GM19455 (cell line): Measurements from ENCODE around the gene ZNF345.
A peak's percentile ranks its signal among the peaks of the same experiment; 100 is the strongest.

Experiments used
- ATAC-seq: cut with Tn5 transposase; IDR thresholded peaks from one replicate; pipeline ENCODE4 v1.9.1; 2021; ENCODE audit not compliant: unreplicated experiment

Gene ZNF345

DNA sequence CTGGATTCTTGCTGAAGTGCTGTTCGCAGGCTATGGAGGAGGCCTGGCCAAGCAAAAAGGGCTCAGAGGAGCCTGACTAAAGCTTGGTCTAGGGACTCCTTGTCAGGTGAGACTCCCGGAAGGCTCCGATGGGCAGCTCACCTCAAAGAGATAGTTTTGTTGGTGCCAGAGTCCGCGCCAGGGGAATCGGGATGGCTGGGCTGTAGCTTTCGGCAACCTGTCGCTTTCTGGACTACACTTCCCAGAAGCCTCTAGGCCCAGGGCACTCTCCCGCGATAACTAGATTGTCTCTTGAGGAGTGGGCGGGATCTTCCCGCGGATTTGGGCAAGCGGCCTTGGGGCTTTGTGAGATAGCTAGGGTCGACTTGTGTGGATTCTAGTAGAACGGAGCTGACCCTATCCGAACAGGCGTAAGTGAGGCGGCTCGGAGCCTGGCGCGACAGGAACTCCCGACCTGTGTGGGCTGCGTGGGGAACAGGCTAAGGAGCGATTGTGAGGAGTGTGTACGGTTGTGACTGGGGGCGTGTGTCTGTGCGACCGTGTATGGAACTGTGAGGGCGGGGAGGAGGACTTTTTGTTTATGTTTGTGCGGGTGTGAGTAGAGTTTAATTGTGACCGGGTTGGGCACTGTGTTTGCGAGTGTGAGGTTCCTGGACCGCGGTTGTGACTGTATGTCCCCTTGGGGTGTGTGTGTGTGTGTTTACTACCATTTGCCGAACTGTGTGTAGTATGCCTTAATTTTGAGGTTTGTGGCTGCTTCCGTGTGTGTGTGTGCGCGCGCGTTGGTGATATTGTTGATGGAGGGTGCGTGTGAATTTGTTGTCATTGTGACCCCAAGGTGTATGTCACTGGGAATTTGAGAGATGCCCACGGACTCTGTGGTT lies at the start of gene ZNF345:
Gene ZNF345, plus strand, starts transcription at position 318 of the 884 bp plus-strand sequence. CDS start 25,955 bp downstream, outside the sequence.
- ATAC-seq = peak; percentile 70

DNA sequence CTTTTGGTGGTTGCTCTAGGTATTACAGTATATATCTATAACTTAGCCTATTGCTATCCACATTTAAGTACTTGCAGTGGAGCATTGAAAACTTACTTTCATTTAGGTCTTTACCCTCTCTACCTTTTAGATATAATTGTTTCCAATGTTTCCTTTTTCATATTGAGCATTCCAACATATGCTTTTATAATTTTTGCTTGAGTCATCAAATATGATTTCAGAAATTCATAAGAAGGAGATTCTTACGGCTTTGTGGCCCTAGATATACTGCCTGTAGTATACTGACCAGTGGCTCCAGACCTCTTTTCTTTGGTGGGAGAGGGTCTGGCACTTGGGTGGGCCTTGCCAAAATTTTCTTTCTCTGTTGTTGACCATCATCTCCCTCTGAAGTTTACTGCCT lies 45.3 kb upstream of the ZNF345 start:
- ATAC-seq = no peak

GRCh38 chr19:36807029-36807428 lies 43.6 kb upstream of the ZNF345 start:
- no peak for ATAC-seq

DNA sequence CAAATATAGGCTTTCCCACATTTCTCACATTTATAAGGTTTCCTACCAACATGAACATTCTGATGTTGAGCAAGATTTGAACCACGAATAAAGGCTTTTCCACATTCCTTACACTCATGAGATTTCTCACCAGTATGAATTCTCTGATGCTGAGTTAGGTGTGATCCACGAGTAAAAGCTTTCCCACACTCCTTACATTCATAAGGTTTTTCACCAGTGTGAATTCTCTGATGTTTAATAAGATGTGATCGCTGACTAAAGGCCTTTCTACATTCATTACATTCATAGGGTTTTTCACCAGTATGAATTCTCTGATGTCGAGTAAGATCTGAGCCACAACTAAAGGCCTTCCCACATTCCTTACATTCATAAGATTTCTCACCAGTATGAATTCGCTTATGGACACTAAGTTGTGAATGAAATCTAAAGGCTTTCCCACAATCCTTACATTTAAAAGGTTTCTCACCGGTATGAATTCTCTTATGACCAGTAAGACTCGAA lies 31.5 kb upstream of the ZNF345 start:
- ATAC-seq = no peak

DNA sequence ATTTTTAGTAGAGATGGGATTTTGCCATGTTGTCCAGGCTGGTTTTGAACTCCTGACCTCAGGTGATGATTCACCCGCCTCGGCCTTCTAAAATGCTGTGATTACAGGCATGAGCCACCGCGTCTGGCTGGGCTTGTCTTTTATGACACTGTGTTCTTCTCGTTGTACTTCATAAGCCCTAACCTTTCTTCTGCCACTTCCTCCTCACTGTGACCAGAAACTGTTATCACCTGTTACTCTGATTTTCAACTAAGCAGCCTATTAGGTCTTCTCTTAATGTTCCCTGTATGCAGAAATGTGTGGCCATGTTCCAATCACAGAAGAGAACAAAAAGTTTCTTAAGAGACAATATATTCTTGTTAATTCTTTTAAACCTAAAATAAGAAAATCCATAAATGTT lies 28.9 kb upstream of the ZNF345 start:
- no peak for ATAC-seq

DNA sequence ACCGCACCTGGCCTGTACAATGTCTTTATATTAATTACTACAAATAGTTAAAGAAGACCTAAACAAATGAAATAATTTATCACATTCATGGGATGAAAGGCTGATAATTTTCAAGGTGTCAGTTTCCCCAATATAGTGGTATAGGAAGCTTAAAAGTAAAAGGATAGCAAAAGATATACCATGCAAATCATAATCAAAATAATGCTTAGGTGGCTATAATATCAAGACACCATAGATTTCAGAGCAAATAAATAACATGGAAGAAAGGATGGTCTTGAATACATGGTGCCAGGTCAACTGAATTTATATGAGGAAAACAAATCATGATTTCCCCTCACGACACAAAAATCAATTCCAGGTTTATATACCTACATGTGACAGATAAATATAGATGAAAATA lies 17.2 kb upstream of the ZNF345 start:
- ATAC-seq = no peak

DNA sequence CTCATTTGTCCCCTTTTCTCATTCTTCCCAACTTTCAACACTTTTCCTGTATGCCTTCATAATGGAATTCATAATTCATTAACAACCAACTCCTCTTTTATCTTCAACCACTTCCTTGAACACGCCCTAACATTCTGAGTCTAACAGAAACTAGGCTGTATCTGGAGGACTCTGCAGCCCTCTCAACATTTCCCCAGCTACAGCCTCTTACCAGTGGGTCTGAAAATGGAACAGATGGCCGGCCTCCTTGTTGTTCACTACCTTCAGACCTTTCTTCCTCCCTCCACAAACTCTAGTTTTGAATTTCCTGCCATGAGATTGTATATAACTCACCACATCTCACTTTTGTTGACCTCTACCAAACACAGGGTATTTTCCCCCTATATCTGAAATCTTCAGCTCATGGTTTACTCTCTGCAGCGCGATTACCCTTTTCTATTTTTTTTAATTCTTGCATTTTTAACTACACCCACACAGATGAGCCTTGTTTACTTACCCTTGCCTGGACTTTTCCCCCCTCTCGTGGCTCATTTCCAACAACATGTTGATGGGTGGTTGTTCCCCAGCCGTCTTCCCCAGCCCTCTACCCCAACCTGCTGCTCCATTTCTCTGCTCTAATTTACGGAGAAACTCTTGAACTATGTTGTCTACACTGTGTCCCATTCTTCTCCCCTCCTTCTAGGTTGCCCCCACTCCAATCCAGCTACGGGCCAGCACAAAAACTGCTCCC lies 13.3 kb upstream of the ZNF345 start:
- no peak for ATAC-seq

DNA sequence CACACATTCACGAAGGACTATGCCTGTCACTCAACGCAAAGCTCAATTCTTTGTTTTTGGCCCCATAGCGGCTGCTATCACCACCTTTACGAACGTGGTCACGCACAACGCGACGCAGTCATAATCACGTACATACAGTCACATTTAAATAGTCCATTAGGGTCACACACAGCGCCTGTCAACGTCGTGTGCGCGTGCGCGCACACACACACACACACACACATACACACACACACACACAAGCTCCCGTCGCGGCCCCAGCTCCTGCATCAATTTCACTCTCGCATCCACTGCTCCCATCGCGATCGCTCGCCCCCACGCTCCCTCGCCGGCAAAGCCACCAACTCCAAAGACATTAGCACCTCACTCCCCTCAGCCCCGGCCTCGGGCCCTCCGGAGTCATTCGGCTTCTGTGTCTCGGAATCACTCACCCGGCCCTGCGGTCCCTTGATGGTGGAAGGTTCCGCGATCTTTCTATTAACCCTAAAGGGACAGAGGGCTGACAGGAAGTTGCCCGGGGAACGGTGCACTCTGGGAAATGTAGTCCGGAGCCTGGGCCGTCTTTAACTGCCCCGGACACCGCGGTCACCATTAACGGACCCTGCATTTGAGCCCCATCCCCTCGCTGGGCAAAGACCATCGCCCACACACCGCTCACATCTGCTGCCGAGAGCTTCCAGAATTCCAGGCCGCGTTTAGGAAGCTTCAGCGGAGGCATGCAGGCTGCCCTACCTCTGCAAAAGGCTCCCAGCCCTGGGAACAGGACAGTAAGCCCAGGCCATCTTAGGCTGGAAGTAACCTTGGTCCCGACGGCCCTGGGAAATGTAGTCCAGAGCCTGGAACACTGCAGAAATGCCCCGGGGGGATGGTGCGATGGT lies 12.5 kb upstream of the ZNF345 start, which contains the start of gene ZNF790:
Gene ZNF790, minus strand, starts transcription at position 482 of the 878 bp plus-strand sequence. CDS start 12,768 bp downstream, outside the sequence.
- ATAC-seq = peak; percentile 88

- ATAC-seq = no peak
Measured at GRCh38 chr19:36838784-36839324, 11.8 kb upstream of the ZNF345 start.

DNA sequence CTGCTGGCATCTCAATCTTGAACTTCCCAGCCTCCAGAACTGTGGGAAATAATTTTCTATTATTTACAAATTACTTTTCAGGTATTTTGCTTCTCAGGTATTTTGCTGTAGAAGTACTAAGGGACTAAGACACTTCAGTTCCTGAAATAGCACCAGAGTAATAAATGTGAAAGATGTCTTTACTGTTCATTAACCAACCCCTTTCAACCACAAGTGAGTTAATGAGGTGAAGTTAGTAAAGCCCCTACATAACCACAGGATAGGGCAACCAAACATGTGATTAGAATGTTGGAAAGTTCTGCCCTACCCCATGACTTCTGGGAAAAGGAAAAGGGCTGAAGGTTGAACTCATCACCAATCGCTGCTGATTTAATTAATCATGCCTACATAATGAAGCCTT lies 2.7 kb upstream of the ZNF345 start:
- ATAC-seq = no peak

GRCh38 chr19:36849701-36850558 lies 746 bp upstream of the ZNF345 start:
- peak; percentile 78 for ATAC-seq

DNA sequence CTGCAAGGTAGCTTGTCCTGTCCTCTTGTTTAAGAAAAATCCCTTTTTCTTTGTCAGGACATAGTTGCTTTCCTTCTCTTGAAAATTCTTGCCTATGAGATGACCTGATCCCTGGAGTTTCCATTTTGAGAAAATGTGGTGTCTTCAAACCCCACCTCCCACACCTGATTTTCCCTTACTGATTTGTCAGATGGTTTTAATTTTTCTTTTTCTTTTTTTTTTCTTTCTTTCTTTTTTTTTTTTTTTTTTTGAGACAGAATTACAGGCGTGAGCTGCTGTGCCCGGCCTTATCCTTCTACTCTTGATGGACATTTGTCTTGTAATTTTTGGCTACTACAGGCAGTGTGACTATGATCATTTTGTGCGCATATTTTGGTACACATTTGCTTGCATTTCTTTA lies 1.2 kb downstream of the ZNF345 start:
- ATAC-seq = no peak

DNA sequence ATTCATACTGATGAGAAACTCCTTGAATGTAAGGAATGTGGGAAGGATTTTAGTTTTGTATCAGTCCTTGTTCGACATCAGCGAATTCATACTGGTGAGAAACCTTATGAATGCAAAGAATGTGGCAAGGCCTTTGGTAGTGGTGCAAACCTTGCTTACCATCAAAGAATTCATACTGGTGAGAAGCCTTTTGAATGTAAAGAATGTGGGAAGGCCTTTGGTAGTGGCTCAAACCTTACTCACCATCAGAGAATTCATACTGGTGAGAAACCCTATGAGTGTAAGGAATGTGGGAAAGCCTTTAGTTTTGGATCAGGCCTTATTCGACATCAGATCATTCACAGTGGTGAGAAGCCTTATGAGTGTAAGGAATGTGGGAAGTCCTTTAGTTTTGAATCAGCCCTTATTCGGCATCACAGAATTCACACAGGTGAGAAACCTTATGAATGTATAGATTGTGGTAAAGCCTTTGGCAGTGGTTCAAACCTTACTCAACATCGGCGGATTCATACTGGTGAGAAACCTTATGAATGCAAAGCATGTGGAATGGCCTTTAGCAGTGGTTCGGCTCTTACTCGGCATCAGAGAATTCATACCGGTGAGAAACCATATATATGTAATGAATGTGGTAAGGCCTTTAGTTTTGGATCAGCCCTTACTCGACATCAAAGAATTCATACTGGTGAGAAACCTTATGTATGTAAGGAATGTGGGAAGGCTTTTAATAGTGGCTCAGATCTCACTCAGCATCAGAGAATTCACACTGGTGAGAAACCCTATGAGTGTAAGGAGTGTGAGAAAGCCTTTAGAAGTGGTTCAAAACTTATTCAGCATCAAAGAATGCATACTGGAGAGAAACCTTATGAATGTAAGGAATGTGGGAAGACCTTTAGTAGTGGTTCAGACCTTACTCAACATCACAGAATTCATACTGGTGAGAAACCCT lies 26.6 kb downstream of the ZNF345 start:
- no peak for ATAC-seq

- no peak for ATAC-seq
Measured at GRCh38 chr19:36891768-36892357, 41.2 kb downstream of the ZNF345 start.

DNA sequence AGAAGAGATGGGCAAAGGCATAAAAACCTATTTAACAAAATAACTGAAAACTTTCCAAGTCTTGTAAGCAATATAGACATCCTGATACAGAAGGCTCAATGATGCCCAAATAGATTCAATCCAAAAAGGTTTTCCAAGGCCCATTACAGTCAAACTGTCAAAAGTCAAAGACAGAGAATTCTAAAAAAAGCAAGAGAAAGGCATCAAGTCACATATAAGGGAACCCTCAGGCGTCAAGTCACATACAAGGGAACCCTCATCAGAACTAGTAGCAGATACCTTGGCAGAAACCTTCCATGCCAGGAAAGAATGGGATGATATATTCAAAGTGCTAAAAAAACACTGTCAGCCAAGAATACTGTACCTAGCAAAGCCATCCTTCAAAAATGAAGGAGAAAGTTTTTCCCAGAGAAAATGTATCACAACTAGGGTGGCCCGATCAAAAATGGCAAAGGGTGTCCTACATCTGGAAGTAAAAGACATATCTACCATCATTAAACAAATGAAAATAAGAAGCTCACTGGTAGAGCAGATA lies 44.2 kb downstream of the ZNF345 start:
- no peak for ATAC-seq

DNA sequence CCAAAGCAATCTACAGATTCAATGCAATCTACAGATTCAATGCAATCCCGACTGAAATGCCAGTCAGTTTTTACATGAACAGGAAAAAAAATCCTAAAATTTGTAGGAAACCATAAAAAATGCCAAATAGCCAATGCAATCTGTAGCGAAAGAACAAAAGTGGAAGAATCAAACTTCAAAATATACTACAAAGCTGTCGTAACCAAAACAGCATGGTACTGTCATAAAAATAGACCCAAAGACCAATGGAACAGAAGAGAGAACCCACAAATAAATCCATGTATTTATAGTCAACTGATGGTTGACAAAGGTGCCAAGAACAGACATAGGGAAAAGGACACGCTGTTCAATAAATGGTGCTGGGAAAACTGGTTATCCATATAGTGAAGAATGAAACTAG lies 47.7 kb downstream of the ZNF345 start:
- ATAC-seq = no peak

DNA sequence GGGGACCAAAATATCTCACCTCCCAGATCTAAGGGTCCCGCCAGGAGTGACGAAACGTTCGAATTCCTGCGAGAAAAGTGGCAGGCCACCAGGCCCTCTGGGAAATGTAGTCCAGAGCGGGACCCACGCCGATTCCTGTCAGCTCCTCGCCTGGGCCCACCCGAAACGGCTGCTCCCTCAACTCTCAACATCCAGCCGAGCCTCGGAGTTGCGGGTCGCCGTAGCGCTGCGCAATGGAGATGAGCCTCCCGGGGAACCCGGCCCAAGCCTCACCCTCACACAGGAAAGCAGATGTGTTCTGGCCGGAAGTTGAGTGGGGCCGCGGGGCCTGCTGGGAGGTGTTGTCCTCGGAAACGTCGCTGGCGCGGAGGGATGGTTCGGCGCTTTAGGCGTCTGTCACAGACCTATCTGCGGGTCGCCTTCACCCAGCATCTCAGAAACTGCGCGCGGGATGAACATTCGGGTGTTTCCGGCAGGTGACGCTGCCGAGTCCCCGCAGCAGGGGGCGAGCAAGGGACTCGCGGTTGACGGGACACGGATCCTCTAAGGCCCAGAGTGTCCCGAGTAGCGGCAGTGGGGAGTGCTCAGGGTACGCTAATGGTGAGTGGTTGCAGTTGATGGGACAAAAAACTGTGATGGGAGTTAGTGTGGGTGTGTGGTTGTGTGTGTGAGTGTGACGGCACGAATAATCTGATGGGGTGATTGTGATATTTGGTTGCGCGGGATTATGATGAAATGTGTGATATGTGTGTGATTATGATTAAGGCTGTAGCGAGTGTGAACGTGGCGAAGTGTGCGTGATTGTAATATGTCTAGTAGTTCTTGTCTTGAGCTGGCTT lies 65.5 kb downstream of the ZNF345 start, which contains the start of the genes ZNF568 and ZNF829:
Gene ZNF568, plus strand, starts transcription at position 341 of the 839 bp plus-strand sequence. CDS start 6,439 bp downstream, outside the sequence.
Gene ZNF829, minus strand, starts transcription at position 300 of the 839 bp plus-strand sequence. CDS start 1,124 bp downstream, outside the sequence.
- peak; percentile 64 for ATAC-seq
